SK-N-SH (cell line): Measurements from ENCODE around the gene DCANP1. TPM values are rescaled to one million over a fixed set of nuclear protein-coding genes. Genes with fewer than 3 reads are reported as not detected.

Experiments used
- CTCF ChIA-PET: fragments of 300-600, 350-600 bp; formaldehyde crosslinking; extraction: SDS; loops from one replicate; lab custom pipeline; 2021; lab: Yijun Ruan, JAX
- POLR2A ChIA-PET: fragments of 350-600 bp; sonication (Branson Sonifier 250); formaldehyde crosslinking; extraction: SDS; loops from one replicate; lab custom pipeline; 2020; ENCODE audit warnings: antibody characterized with exemption, inconsistent platforms; lab: Yijun Ruan, JAX
- DNase-seq: peaks from one replicate; pipeline ENCODE4 v3.0.0; 2012
- H2AFZ ChIP-seq: fragments of 200-600 bp; sonication (generic); 2 replicates; pipeline ENCODE4 v1.8.1; 2016; ENCODE audit warnings: antibody characterized with exemption, mild to moderate bottlenecking, low read depth
- H3F3A ChIP-seq: fragments of 200-600 bp; sonication (generic); replicated peaks from 2 replicates; pipeline ENCODE3; 2016; ENCODE audit warnings: antibody characterized with exemption, mild to moderate bottlenecking; ENCODE audit not compliant: insufficient read depth
- H3K27ac ChIP-seq, 2 experiments: fragments of 200-500 bp in 1 of 2; fragments of 200-600 bp in 1 of 2; sonication (Bioruptor generic) in 1 of 2; sonication (generic), shearing (Covaris generic) in 1 of 2; 2 replicates each; pipeline versions ENCODE4 v1.5.1 to v1.6.1; 2014 to 2016; ENCODE audit warnings: low read depth in 2 of 2, inconsistent platforms in 1 of 2, low read length in 1 of 2, mild to moderate bottlenecking in 1 of 2, mixed read lengths in 1 of 2
- H3K27me3 ChIP-seq: fragments of 200-600 bp; sonication (generic), shearing (Covaris generic); 2 replicates; pipeline ENCODE4 v1.6.1; 2016; ENCODE audit warnings: mixed run types; ENCODE audit not compliant: insufficient read depth
- H3K36me3 ChIP-seq, 2 experiments: fragments of 200-500 bp in 1 of 2; fragments of 200-600 bp in 1 of 2; sonication (Bioruptor generic) in 1 of 2; sonication (generic) in 1 of 2; replicated peaks in 1 of 2; 2 replicates each; pipeline versions ENCODE3 to v1.5.1; 2014 to 2016; ENCODE audit warnings: low read length in 1 of 2, mild to moderate bottlenecking in 1 of 2; ENCODE audit not compliant: insufficient read depth in 2 of 2, control insufficient read depth in 1 of 2
- H3K4me1 ChIP-seq, 2 experiments: fragments of 200-500 bp in 1 of 2; fragments of 200-600 bp in 1 of 2; sonication (Bioruptor generic) in 1 of 2; sonication (generic), shearing (Covaris generic) in 1 of 2; 2 replicates each; pipeline versions ENCODE4 v1.5.1 to v1.6.1; 2014 to 2016; ENCODE audit warnings: low read depth in 1 of 2, low read length in 1 of 2, mixed run types in 1 of 2; ENCODE audit not compliant: insufficient read depth in 2 of 2, control insufficient read depth in 1 of 2
- H3K4me2 ChIP-seq: fragments of 200-600 bp; sonication (generic), shearing (Covaris generic); 2 replicates; pipeline ENCODE4 v1.6.1; 2017; ENCODE audit warnings: mixed run types
- H3K4me3 ChIP-seq, 2 experiments: fragments of 200-500 bp in 1 of 2; fragments of 200-600 bp in 1 of 2; sonication (Bioruptor generic) in 1 of 2; sonication (generic), shearing (Covaris generic) in 1 of 2; 2 replicates each; pipeline versions ENCODE4 v1.5.1 to v1.8.1; 2014 to 2016; ENCODE audit warnings: low read depth in 2 of 2, inconsistent platforms in 1 of 2, low read length in 1 of 2, mild to moderate bottlenecking in 1 of 2, mixed read lengths in 1 of 2, moderate library complexity in 1 of 2
- H3K79me2 ChIP-seq: fragments of 200-600 bp; sonication (generic); 2 replicates; pipeline ENCODE4 v1.8.1; 2017; ENCODE audit warnings: mild to moderate bottlenecking; ENCODE audit not compliant: insufficient read depth
- H3K9ac ChIP-seq: fragments of 200-600 bp; sonication (generic); 2 replicates; pipeline ENCODE4 v1.6.1; 2017; ENCODE audit warnings: mixed run types
- H3K9me2 ChIP-seq: fragments of 200-600 bp; sonication (generic); 2 replicates; pipeline ENCODE4 v1.6.1; 2017; ENCODE audit warnings: mixed run types
- H3K9me3 ChIP-seq: fragments of 200-600 bp; sonication (generic); 2 replicates; pipeline ENCODE4 v1.6.1; 2017; ENCODE audit warnings: mixed run types, mild to moderate bottlenecking, moderate library complexity
- H4K20me1 ChIP-seq: fragments of 200-600 bp; sonication (generic); 2 replicates; pipeline ENCODE4 v1.6.1; 2017; ENCODE audit warnings: mild to moderate bottlenecking, mixed run types; ENCODE audit not compliant: insufficient read depth
- EP300 ChIP-seq, 2 experiments: IDR thresholded peaks; 2 replicates each; pipeline versions ENCODE4 v1.4.0 to v1.6.1; 2012; ENCODE audit warnings: borderline replicate concordance in 1 of 2, low read depth in 1 of 2, low read length in 1 of 2
- EZH2phosphoT487 ChIP-seq: fragments of 200-600 bp; sonication (generic); IDR thresholded peaks from 2 replicates; pipeline ENCODE4 v1.6.1; 2017; ENCODE audit warnings: low read depth, mixed run types, mild to moderate bottlenecking, antibody characterized with exemption, moderate library complexity, borderline replicate concordance
- IRF3 ChIP-seq: fragments of 150-350 bp; IDR thresholded peaks from 2 replicates; pipeline ENCODE4 v1.6.1; 2016; ENCODE audit warnings: mild to moderate bottlenecking, low read depth, low read length
- MAX ChIP-seq: IDR thresholded peaks from 2 replicates; pipeline ENCODE4 v1.4.0; 2012; ENCODE audit warnings: low read depth
- MEF2A ChIP-seq: IDR thresholded peaks from 2 replicates; pipeline ENCODE4 v1.4.0; 2012; ENCODE audit warnings: low read depth, borderline replicate concordance
- NFIC ChIP-seq: IDR thresholded peaks from 2 replicates; pipeline ENCODE4 v1.4.0; 2012; ENCODE audit warnings: borderline replicate concordance
- PBX3 ChIP-seq: IDR thresholded peaks from 2 replicates; pipeline ENCODE4; 2012
- REST ChIP-seq: IDR thresholded peaks from 2 replicates; pipeline ENCODE4 v1.6.1; 2012; ENCODE audit warnings: mild to moderate bottlenecking, low read depth, low read length, moderate library complexity
- RFX5 ChIP-seq: IDR thresholded peaks from 2 replicates; pipeline ENCODE4 v1.6.1; 2012; ENCODE audit warnings: mild to moderate bottlenecking, improper control_type of control experiment, low read length
- SIN3A ChIP-seq: IDR thresholded peaks from 2 replicates; pipeline ENCODE4 v1.6.1; 2012; ENCODE audit warnings: low read depth, mild to moderate bottlenecking, low read length, moderate library complexity, borderline replicate concordance
- TCF12 ChIP-seq: IDR thresholded peaks from 2 replicates; pipeline ENCODE4 v1.4.0; 2012
- USF1 ChIP-seq: IDR thresholded peaks from 2 replicates; pipeline ENCODE4 v1.4.0; 2012; ENCODE audit warnings: low read depth, borderline replicate concordance
- WGBS: methylation state at CpG from one replicate; pipeline ENCODE4 v1.1.6; 2017; ENCODE audit warnings: low lambda C conversion rate; 5-methylcytosine and 5-hydroxymethylcytosine counted together
- polyA plus RNA-seq, 3 experiments: library from polyadenylated mRNA; depleted of rRNA; stranded (reverse); fragments of >200 nt; gene quantifications; 2 replicates each; pipeline ENCODE4 v1.2.3, GENCODE V29; 2012

The DCANP1 gene
- polyA plus RNA-seq, 1 of the 3 experiments (the other 2 are of a cell fraction), result not detected

GRCh38 chr5:135437796-135438560, 9.2 kb downstream of the DCANP1 start:
- no peak for TF ChIP-seq REST
- no peak for TF ChIP-seq EZH2phosphoT487
- TF ChIP-seq EP300 (IDR thresholded peaks at IDR 0.05; ENCODE audit: borderline replicate concordance in 1 of 2, low read depth in 1 of 2, low read length in 1 of 2), result peak in 1 of 2 experiments; percentile 38; a peak in 1 of 4 replicates
- TF ChIP-seq PBX3, result peak; percentile 35; the same call in 1 of the 2 replicates
- no peak for TF ChIP-seq IRF3
- no peak for TF ChIP-seq USF1
- TF ChIP-seq MEF2A, result no peak
- TF ChIP-seq SIN3A, result peak; percentile 77; the same call in 1 of the 2 replicates
- no peak for TF ChIP-seq RFX5
- peak; percentile 90 for TF ChIP-seq NFIC
- peak; percentile 97 for TF ChIP-seq MAX
- TF ChIP-seq TCF12, result peak; percentile 85
- Histone ChIP-seq H2AFZ (no peak overlapping the region; the same call in 1 of the 2 replicates), H3K27ac (peak overlapping the region; percentile 11 to 55; a peak in 1 of 4 replicates), H3K79me2 (no peaks in the 10 kb centered on the region), H4K20me1 (no peaks in the 10 kb centered on the region), H3K9ac (no peak overlapping the region), H3K4me2 (no peak overlapping the region), H3K4me3 (no peak overlapping the region), H3K36me3 (no peaks in the 10 kb centered on the region), H3F3A (no peaks in the 10 kb centered on the region), H3K9me2 (no peaks in the 10 kb centered on the region), H3K9me3 (no peaks in the 10 kb centered on the region), H3K27me3 (no peaks in the 10 kb centered on the region), H3K4me1 (peaks cover 0 to 42% of the 10 kb centered on the region in 2 experiments; a peak in 1 of 4 replicates)
- WGBS, result 44% methylated on average over 9 of the region's 13 CpGs
- CTCF ChIA-PET, result interaction anchor here (1.0 to 9.6 kb wide), 5 partner anchors 13 to 114 kb away, joined by 4 to 60 read pairs (median 11); no protein-coding TSS in a partner anchor
- no peak for DNase-seq
- POLR2A ChIA-PET, result no interaction called here
